Activated CD4-positive, alpha-beta T cell treated with anti-CD3 and anti-CD28 coated beads, Interleukin-2, Interleukin-4, amounts not matched to agents 100 ng/mL and 50 ng/mL, durations not matched to agents 16 hours and 8 hours (primary cell): ENCODE results near the gene TFEB.
A peak's percentile ranks its signal among the peaks of the same experiment; 100 is the strongest.
"Not testable (repeated sequence)": the region's sequence is repeated elsewhere in the genome, so short reads cannot be mapped to it uniquely, and the experiment has no call there.

Experiments
- DNase-seq: peaks from one replicate; pipeline ENCODE4 v3.0.0-alpha.2; 2020; ENCODE audit warnings: low spot score

Gene TFEB

GRCh38 chr6:41735427-41736185 is at the start of gene TFEB:
TSS of gene TFEB (minus strand) at chr6:41735608. CDS start at chr6:41691213, 44,395 bp downstream.
- peak; percentile 94 for DNase-seq

GRCh38 chr6:41784581-41785171 is 49.3 kb upstream of the TFEB start:
- no peak for DNase-seq

- DNase-seq = no peak
These were observed 47.8 kb upstream of the TFEB start for GRCh38 chr6:41783106-41783780.

- no peak for DNase-seq
These were observed 45.9 kb upstream of the TFEB start for GRCh38 chr6:41781366-41781730.

- no peak for DNase-seq
These were observed 45.4 kb upstream of the TFEB start, which contains the start of gene PRICKLE4 for GRCh38 chr6:41780551-41781365. TSS of gene PRICKLE4 (plus strand) at chr6:41780782. CDS start at chr6:41783474, 2,692 bp downstream.

GRCh38 chr6:41779788-41780550 is 44.6 kb upstream of the TFEB start, which contains the start of gene FRS3:
TSS of gene FRS3 (minus strand) at chr6:41779900. CDS start at chr6:41776987, 2,913 bp downstream.
- DNase-seq = peak; percentile 99

- DNase-seq = no peak
These were observed 43.9 kb upstream of the TFEB start for GRCh38 chr6:41779336-41779735.

GRCh38 chr6:41778895-41779294 is 43.5 kb upstream of the TFEB start:
- no peak for DNase-seq

- no peak for DNase-seq
These were observed 42.3 kb upstream of the TFEB start for GRCh38 chr6:41777551-41778285.

GRCh38 chr6:41775293-41775882 is 40.0 kb upstream of the TFEB start:
- DNase-seq = no peak

GRCh38 chr6:41774841-41775240 is 39.4 kb upstream of the TFEB start:
- no peak for DNase-seq

GRCh38 chr6:41771058-41771983 is 35.9 kb upstream of the TFEB start:
- DNase-seq = no peak

GRCh38 chr6:41770381-41771057 is 35.1 kb upstream of the TFEB start:
- DNase-seq = no peak

- no peak for DNase-seq
These were observed 34.0 kb upstream of the TFEB start for GRCh38 chr6:41769376-41769775.

- DNase-seq = no peak
These were observed 33.3 kb upstream of the TFEB start for GRCh38 chr6:41768545-41769308.

GRCh38 chr6:41767112-41767833 is 31.9 kb upstream of the TFEB start:
- DNase-seq = no peak

- not testable (repeated sequence) for DNase-seq
These were observed 30.7 kb upstream of the TFEB start for GRCh38 chr6:41766043-41766664.
